ENCODE measurements around the gene TMEM167A. TPM values are rescaled to one million over a fixed set of nuclear protein-coding genes. Genes with fewer than 3 reads are reported as not detected.

TMEM167A gene
- total and polyA plus RNA-seq, 2 experiments from 2014 or later, result 179 to 267 TPM

DNA sequence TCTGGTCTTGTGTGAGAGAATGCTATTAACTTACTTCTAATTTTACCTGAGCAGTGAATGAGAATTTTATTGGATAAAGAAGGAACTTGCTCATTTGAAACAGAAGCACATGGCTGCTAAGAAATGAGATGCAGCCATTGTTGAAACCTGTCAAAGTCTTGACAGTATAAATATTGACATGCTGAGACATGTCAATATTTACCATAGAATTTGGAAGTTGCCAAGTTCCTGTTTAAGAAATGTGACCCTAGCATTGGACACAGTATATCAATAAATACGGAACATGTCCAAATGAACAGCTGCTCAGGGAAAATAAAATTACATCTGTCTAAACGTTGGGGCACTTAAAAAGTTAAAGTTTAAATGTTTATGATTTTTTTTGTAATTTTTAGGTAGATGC is 7.9 kb upstream of the TMEM167A start (continued):
- TF ChIP-seq, protein P1, sequence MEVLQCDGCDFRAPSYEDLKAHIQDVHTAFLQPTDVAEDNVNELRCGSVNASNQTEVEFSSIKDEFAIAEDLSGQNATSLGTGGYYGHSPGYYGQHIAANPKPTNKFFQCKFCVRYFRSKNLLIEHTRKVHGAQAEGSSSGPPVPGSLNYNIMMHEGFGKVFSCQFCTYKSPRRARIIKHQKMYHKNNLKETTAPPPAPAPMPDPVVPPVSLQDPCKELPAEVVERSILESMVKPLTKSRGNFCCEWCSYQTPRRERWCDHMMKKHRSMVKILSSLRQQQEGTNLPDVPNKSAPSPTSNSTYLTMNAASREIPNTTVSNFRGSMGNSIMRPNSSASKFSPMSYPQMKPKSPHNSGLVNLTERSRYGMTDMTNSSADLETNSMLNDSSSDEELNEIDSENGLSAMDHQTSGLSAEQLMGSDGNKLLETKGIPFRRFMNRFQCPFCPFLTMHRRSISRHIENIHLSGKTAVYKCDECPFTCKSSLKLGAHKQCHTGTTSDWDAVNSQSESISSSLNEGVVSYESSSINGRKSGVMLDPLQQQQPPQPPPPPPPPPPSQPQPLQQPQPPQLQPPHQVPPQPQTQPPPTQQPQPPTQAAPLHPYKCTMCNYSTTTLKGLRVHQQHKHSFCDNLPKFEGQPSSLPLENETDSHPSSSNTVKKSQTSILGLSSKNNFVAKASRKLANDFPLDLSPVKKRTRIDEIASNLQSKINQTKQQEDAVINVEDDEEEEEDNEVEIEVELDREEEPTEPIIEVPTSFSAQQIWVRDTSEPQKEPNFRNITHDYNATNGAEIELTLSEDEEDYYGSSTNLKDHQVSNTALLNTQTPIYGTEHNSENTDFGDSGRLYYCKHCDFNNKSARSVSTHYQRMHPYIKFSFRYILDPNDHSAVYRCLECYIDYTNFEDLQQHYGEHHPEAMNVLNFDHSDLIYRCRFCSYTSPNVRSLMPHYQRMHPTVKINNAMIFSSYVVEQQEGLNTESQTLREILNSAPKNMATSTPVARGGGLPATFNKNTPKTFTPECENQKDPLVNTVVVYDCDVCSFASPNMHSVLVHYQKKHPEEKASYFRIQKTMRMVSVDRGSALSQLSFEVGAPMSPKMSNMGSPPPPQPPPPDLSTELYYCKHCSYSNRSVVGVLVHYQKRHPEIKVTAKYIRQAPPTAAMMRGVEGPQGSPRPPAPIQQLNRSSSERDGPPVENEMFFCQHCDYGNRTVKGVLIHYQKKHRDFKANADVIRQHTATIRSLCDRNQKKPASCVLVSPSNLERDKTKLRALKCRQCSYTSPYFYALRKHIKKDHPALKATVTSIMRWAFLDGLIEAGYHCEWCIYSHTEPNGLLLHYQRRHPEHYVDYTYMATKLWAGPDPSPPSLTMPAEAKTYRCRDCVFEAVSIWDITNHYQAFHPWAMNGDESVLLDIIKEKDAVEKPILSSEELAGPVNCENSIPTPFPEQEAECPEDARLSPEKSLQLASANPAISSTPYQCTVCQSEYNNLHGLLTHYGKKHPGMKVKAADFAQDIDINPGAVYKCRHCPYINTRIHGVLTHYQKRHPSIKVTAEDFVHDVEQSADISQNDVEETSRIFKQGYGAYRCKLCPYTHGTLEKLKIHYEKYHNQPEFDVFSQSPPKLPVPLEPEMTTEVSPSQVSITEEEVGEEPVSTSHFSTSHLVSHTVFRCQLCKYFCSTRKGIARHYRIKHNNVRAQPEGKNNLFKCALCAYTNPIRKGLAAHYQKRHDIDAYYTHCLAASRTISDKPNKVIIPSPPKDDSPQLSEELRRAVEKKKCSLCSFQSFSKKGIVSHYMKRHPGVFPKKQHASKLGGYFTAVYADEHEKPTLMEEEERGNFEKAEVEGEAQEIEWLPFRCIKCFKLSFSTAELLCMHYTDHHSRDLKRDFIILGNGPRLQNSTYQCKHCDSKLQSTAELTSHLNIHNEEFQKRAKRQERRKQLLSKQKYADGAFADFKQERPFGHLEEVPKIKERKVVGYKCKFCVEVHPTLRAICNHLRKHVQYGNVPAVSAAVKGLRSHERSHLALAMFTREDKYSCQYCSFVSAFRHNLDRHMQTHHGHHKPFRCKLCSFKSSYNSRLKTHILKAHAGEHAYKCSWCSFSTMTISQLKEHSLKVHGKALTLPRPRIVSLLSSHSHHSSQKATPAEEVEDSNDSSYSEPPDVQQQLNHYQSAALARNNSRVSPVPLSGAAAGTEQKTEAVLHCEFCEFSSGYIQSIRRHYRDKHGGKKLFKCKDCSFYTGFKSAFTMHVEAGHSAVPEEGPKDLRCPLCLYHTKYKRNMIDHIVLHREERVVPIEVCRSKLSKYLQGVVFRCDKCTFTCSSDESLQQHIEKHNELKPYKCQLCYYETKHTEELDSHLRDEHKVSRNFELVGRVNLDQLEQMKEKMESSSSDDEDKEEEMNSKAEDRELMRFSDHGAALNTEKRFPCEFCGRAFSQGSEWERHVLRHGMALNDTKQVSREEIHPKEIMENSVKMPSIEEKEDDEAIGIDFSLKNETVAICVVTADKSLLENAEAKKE (CRISPR knock-in tag; IDR thresholded peaks at IDR 0.05), result no peak
- TF ChIP-seq NANOG (IDR thresholded peaks at IDR 0.05; ENCODE audit: borderline replicate concordance), result no peak
- TF ChIP-seq, protein P2, sequence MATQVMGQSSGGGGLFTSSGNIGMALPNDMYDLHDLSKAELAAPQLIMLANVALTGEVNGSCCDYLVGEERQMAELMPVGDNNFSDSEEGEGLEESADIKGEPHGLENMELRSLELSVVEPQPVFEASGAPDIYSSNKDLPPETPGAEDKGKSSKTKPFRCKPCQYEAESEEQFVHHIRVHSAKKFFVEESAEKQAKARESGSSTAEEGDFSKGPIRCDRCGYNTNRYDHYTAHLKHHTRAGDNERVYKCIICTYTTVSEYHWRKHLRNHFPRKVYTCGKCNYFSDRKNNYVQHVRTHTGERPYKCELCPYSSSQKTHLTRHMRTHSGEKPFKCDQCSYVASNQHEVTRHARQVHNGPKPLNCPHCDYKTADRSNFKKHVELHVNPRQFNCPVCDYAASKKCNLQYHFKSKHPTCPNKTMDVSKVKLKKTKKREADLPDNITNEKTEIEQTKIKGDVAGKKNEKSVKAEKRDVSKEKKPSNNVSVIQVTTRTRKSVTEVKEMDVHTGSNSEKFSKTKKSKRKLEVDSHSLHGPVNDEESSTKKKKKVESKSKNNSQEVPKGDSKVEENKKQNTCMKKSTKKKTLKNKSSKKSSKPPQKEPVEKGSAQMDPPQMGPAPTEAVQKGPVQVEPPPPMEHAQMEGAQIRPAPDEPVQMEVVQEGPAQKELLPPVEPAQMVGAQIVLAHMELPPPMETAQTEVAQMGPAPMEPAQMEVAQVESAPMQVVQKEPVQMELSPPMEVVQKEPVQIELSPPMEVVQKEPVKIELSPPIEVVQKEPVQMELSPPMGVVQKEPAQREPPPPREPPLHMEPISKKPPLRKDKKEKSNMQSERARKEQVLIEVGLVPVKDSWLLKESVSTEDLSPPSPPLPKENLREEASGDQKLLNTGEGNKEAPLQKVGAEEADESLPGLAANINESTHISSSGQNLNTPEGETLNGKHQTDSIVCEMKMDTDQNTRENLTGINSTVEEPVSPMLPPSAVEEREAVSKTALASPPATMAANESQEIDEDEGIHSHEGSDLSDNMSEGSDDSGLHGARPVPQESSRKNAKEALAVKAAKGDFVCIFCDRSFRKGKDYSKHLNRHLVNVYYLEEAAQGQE (IDR thresholded peaks at IDR 0.05; ENCODE audit: unreplicated experiment), result no peak
- TF ChIP-seq JUNB (IDR thresholded peaks at IDR 0.05; ENCODE audit: unreplicated experiment), result no peak
- no peak for TF ChIP-seq STAT1 (IDR thresholded peaks at IDR 0.05; ENCODE audit: unreplicated experiment)
- no peak for TF ChIP-seq EZH2 (IDR thresholded peaks at IDR 0.05; ENCODE audit: low read depth, unreplicated experiment)

DNA sequence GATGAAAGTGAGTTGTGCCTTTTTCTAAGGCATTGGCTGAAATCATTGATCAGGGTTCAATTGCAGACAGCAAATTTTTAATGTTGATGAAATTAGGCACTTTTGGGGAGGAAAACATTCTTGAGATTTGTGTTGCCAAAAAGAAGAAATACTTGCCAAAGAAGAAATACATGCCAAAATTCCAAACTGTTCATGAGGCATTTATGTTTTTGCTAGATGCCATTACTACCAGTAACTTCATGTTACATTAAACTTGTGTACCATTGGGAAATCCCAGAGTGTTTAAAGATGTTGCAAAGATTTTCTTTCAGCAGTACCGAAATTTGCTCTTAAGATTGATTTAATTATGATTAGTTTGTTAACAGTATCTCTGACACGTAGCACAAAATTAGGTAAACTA is 7.1 kb upstream of the TMEM167A start:
- Mint-ChIP-seq H3K27me3 (ENCODE audit: insufficient read depth, low read depth, poor library complexity) (no peaks in the 10 kb centered on the region), H3K4me1 (peaks cover 4% of the 10 kb centered on the region; the same call in 2 of the 3 replicates), H3K27ac (no peak overlapping the region), H3K36me3 (ENCODE audit: low read depth) (no peaks in the 10 kb centered on the region), H3K9me3 (no peaks in the 10 kb centered on the region), H3K4me3 (no peak overlapping the region)
- Histone ChIP-seq H3K27me3 (ENCODE audit: insufficient read depth) (no peaks in the 10 kb centered on the region), H4K20me1 (replicated peaks; ENCODE audit: insufficient read depth) (no peaks in the 10 kb centered on the region), H3K4me1 (ENCODE audit: insufficient read depth) (no peaks in the 10 kb centered on the region), H3K4me2 (no peak overlapping the region), H3K27ac (ENCODE audit: low read depth) (no peak overlapping the region), H2AFZ (no peak overlapping the region), H3K4me3 (no peak overlapping the region), H3K36me3 (ENCODE audit: insufficient read depth) (no peaks in the 10 kb centered on the region), H3K9me2 (ENCODE audit: insufficient read depth) (no peaks in the 10 kb centered on the region), H3F3A (replicated peaks; ENCODE audit: low read depth) (no peaks in the 10 kb centered on the region), H3K79me2 (replicated peaks; ENCODE audit: insufficient read depth) (peaks cover 1% of the 10 kb centered on the region)
- TF ChIP-seq, protein P2 (IDR thresholded peaks at IDR 0.05; ENCODE audit: unreplicated experiment), result no peak
- TF ChIP-seq, protein P3, sequence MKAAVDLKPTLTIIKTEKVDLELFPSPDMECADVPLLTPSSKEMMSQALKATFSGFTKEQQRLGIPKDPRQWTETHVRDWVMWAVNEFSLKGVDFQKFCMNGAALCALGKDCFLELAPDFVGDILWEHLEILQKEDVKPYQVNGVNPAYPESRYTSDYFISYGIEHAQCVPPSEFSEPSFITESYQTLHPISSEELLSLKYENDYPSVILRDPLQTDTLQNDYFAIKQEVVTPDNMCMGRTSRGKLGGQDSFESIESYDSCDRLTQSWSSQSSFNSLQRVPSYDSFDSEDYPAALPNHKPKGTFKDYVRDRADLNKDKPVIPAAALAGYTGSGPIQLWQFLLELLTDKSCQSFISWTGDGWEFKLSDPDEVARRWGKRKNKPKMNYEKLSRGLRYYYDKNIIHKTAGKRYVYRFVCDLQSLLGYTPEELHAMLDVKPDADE (IDR thresholded peaks at IDR 0.05), result no peak
- DNase-seq (ENCODE audit: low spot score), result no peak
- no peak for ATAC-seq

All from GM23338 (cell line).